ENCODE data around the gene FAM229A.

FAM229A gene

DNA sequence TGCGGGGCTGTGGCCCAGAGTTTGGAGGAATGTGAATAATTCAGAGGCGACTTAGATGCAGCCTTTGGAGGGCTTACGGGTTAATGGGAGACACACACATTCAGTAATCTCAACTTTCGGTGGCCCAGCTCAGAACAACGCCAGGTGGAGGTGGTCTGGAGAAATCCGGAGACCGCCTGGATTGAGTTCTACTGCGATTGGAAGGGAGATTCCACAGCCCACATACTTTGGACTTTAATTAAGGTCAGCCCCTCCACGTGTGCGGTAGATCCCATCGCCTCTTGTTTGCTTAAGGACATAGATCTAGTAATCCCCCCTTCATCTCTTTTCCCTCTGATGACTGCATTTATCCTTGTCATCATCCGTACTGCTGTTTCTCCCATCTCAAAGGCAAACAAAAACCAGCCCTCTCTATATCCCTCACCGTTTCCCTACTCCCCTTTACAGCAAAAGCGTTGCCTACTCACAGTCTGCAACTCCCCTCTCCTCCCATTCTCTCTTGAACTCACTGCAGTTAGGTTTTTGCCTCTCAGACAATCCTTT is 32.7 kb upstream of the FAM229A start:
- Histone ChIP-seq H3K4me3 (ENCODE audit: low read depth in 1 of 5, low read length in 5 of 5) (peak overlapping the region; percentile 67 to 99 (median 97)), H3K9ac (ENCODE audit: low read length in 5 of 5) (peak overlapping the region; percentile 78 to 87 (median 82)), H3K27me3 (ENCODE audit: control insufficient read depth in 5 of 5, insufficient read depth in 4 of 5, low read length in 5 of 5) (no peaks in the 10 kb centered on the region), H3K27ac (ENCODE audit: low read depth, low read length) (peak overlapping the region; percentile 96), H3K9me3 (ENCODE audit: control insufficient read depth in 5 of 5, low read length in 5 of 5) (no peaks in the 10 kb centered on the region), H3K36me3 (ENCODE audit: control insufficient read depth in 5 of 5, insufficient read depth in 5 of 5, low read length in 5 of 5) (peaks cover 13 to 23% (median 18%) of the 10 kb centered on the region in 5 donors), H3K4me1 (ENCODE audit: control insufficient read depth in 5 of 5, insufficient read depth in 5 of 5, low read length in 5 of 5) (peaks cover 13 to 34% (median 25%) of the 10 kb centered on the region in 5 donors)

DNA sequence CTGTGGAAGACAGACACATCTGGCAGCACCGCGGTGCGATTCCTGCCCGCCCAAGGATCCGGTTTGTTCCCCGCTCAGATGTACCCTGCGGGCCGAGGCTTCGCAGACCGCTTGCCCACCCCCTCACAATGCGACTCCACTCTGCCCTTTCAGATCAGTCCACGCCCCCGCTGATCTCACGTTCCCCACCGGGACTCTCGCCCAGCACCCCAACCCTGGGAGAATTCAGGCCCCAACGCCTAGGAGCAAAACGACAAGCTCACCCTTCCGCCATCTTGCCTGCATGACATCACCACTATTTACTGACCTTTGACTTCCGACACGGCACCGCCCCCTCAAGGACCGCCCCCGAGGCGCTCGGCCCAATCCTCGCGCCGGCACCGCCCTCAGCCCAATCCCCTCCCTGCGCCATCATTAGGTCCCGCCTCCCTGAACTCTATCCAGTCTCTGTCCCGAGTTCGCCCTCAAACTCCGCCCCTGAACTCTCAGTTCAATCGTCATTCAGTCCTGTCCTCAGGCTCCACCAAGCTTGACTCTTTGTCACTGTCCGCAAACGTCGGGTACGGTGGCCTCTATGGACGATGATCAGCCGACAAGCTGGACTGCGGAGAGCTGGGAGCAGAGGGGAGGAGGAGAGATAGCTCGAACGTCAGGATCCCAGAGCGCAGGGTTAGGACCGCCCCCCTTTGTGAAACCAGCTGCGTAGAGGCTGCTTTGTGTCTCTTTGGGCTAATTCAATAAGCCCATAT is 32.0 kb upstream of the FAM229A start, which contains the start of gene BSDC1:
Gene BSDC1, minus strand, starts transcription at position 301 of the 749 bp plus-strand sequence. Its CDS starts 27 bp downstream, at position 274.
- Histone ChIP-seq H3K4me3 (ENCODE audit: low read depth in 1 of 5, low read length in 5 of 5) (peak within 1 kb of the TSS; percentile 81 to 99 (median 97)), H3K36me3 (ENCODE audit: control insufficient read depth in 5 of 5, insufficient read depth in 5 of 5, low read length in 5 of 5) (peaks cover 13 to 29% (median 24%) of the 10 kb centered on the region in 5 donors), H3K9me3 (ENCODE audit: control insufficient read depth in 5 of 5, low read length in 5 of 5) (no peaks in the 10 kb centered on the region), H3K4me1 (ENCODE audit: control insufficient read depth in 5 of 5, insufficient read depth in 5 of 5, low read length in 5 of 5) (peaks cover 13 to 34% (median 25%) of the 10 kb centered on the region in 5 donors), H3K27ac (ENCODE audit: low read depth, low read length) (peak within 1 kb of the TSS; percentile 96), H3K9ac (ENCODE audit: low read length in 5 of 5) (peak within 1 kb of the TSS; percentile 89 to 97 (median 97)), H3K27me3 (ENCODE audit: control insufficient read depth in 5 of 5, insufficient read depth in 4 of 5, low read length in 5 of 5) (no peaks in the 10 kb centered on the region)

DNA sequence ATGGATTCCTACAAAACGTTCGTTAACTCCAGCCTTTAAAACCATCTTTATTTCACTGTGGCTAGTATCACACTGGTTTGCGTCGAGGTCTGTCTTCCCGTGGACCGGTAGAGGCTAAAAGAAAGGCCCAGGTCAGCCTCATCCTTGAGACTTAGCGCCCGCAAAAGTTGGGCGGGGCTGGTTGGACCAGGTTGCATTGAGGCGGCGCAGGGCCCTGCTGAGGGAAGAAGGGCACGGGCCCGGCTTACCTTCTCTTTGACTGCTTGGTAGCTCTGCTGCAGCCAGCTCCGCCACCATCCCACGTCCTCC is 31.5 kb upstream of the FAM229A start:
- peaks cover 13 to 34% (median 25%) of the 10 kb centered on the region in 5 donors for H3K4me1 ChIP-seq (ENCODE audit: control insufficient read depth in 5 of 5, insufficient read depth in 5 of 5, low read length in 5 of 5)
- peak overlapping the region; percentile 81 to 99 (median 97) for H3K4me3 ChIP-seq (ENCODE audit: low read depth in 1 of 5, low read length in 5 of 5)
- peaks cover 13 to 33% (median 28%) of the 10 kb centered on the region in 5 donors for H3K36me3 ChIP-seq (ENCODE audit: control insufficient read depth in 5 of 5, insufficient read depth in 5 of 5, low read length in 5 of 5)
- peak overlapping the region; percentile 96 for H3K27ac ChIP-seq (ENCODE audit: low read depth, low read length)
- peak overlapping the region; percentile 89 to 97 (median 97) for H3K9ac ChIP-seq (ENCODE audit: low read length in 5 of 5)
- no peaks in the 10 kb centered on the region for H3K9me3 ChIP-seq (ENCODE audit: control insufficient read depth in 5 of 5, low read length in 5 of 5)
- no peaks in the 10 kb centered on the region for H3K27me3 ChIP-seq (ENCODE audit: control insufficient read depth in 5 of 5, insufficient read depth in 4 of 5, low read length in 5 of 5)

DNA sequence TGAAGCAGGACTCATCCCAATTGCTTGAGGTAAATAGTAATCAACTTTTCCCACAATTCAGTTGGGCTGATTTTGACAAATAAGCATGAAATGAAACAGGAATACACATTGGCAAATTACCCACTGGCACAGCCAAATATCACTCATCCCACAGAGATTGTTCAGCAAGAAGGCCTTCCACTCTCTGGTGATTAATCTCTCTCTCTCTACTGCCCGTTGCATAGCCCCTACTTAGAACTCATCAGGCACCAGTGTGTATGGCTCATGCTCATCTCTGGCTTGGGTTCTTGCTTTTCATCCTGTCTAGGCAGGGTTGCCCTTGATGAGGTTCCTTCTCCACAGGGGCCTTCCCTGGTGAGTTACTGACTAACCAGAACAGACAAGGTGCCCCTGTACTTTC is 30.9 kb upstream of the FAM229A start:
- Histone ChIP-seq H3K27ac (ENCODE audit: low read depth, low read length) (no peak overlapping the region), H3K27me3 (ENCODE audit: control insufficient read depth in 5 of 5, insufficient read depth in 4 of 5, low read length in 5 of 5) (no peaks in the 10 kb centered on the region), H3K36me3 (ENCODE audit: control insufficient read depth in 5 of 5, insufficient read depth in 5 of 5, low read length in 5 of 5) (peaks cover 13 to 37% (median 34%) of the 10 kb centered on the region in 5 donors), H3K9ac (ENCODE audit: low read length in 5 of 5) (peak overlapping the region; percentile 0 to 97 (median 97)), H3K9me3 (ENCODE audit: control insufficient read depth in 5 of 5, low read length in 5 of 5) (no peaks in the 10 kb centered on the region), H3K4me1 (ENCODE audit: control insufficient read depth in 5 of 5, insufficient read depth in 5 of 5, low read length in 5 of 5) (peaks cover 13 to 34% (median 25%) of the 10 kb centered on the region in 5 donors), H3K4me3 (ENCODE audit: low read depth in 1 of 5, low read length in 5 of 5) (peak overlapping the region; percentile 81 to 99 (median 97))

DNA sequence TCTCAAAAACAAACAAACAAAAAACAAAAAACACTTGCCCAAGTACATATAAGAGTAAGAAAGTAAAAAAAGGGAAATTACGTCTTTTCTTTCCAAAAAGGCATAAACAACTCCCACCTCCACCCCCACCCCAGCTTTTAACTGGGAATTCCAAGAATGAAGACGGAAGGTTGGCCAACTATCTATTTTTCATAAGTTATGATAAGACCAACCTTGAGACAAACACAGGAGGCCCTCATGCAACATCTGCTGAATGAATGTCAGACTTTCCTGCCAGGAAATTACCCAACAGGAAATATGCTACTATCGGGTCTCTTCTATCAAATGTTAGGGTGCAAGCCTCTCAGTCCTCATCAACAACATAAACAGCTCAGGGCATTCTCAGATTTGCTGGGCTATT is 30.0 kb upstream of the FAM229A start:
- no peaks in the 10 kb centered on the region for H3K9me3 ChIP-seq (ENCODE audit: control insufficient read depth in 5 of 5, low read length in 5 of 5)
- peaks cover 17 to 44% (median 40%) of the 10 kb centered on the region in 5 donors for H3K36me3 ChIP-seq (ENCODE audit: control insufficient read depth in 5 of 5, insufficient read depth in 5 of 5, low read length in 5 of 5)
- H3K4me3 ChIP-seq (ENCODE audit: low read depth in 1 of 5, low read length in 5 of 5): no peak overlapping the region
- no peak overlapping the region for H3K27ac ChIP-seq (ENCODE audit: low read depth, low read length)
- peaks cover 13 to 34% (median 25%) of the 10 kb centered on the region in 5 donors for H3K4me1 ChIP-seq (ENCODE audit: control insufficient read depth in 5 of 5, insufficient read depth in 5 of 5, low read length in 5 of 5)
- no peaks in the 10 kb centered on the region for H3K27me3 ChIP-seq (ENCODE audit: control insufficient read depth in 5 of 5, insufficient read depth in 4 of 5, low read length in 5 of 5)
- no peak overlapping the region for H3K9ac ChIP-seq (ENCODE audit: low read length in 5 of 5)

DNA sequence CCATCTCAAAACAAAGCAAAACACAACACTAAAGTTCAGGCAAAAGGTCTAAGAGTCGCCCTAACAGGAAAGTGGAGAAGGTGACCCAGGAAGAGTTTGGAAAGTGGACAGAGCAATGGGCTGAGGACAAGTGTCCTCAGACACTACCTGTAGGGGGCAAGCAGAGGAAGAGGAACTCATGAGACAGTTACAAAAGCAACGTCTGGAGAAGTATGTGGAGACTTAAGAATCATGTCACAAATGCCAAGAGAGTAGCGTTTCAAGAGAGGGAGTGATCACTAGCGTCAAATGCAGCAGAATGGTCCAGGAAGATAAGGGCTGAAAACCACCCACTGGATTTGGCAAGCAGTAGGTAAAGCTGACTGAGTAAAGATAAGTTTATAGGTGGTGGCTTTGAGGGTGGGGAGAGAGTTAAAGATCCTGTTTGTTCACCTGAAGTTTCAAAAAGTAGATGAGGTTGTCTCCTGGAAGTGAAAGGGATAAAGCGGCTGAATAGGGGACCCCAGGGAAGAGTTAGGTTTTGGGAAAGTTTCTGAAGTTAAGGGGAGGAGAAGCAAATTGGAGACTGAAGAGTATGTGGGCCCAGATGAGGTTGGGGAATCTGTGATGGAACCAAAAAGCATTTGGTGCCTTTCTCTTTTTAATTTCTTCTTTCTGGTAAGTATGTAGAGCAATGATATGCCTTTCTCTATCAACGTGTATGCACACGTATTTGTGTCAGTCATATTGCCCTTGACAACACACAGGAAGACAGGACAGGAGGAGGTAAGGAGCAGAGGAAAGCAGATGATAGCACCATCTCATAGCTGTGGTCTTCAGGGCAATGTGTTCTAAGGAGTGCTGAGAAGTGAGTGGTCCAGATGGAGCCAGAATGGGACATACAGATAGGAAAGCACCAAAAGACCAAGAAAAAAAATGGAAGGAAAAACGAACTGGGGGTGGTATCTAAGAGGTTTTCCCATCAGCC is 28.9 kb upstream of the FAM229A start:
- peak overlapping the region in 1 of 5 donors; percentile 22 for H3K9ac ChIP-seq (ENCODE audit: low read length in 5 of 5)
- no peaks in the 10 kb centered on the region for H3K27me3 ChIP-seq (ENCODE audit: control insufficient read depth in 5 of 5, insufficient read depth in 4 of 5, low read length in 5 of 5)
- H3K4me1 ChIP-seq (ENCODE audit: control insufficient read depth in 5 of 5, insufficient read depth in 5 of 5, low read length in 5 of 5): peaks cover 11 to 34% (median 25%) of the 10 kb centered on the region in 5 donors
- H3K9me3 ChIP-seq (ENCODE audit: control insufficient read depth in 5 of 5, low read length in 5 of 5): no peaks in the 10 kb centered on the region
- H3K27ac ChIP-seq (ENCODE audit: low read depth, low read length): no peak overlapping the region
- H3K36me3 ChIP-seq (ENCODE audit: control insufficient read depth in 5 of 5, insufficient read depth in 5 of 5, low read length in 5 of 5): peaks cover 21 to 53% (median 49%) of the 10 kb centered on the region in 5 donors
- H3K4me3 ChIP-seq (ENCODE audit: low read depth in 1 of 5, low read length in 5 of 5): no peak overlapping the region

DNA sequence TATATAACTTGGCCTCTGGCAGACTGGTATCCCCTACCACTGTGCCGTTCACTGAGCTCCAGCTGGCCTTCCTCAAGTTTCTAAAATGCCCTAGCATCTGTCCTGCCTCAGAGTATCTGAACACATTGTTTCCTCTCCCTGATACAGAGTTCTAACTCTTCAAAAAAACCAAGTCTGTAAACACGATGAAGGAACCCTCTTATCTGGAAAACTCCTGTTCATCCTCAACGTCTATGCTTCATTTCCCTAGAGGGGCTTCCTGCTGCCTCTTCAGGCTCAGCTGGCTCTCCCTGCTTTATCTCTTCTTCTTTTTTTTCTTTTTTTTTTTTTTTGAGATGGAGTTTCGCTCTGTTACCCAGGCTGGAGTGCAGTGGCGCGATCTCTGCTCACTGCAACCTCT is 26.4 kb upstream of the FAM229A start:
- H3K27me3 ChIP-seq (ENCODE audit: control insufficient read depth in 5 of 5, insufficient read depth in 4 of 5, low read length in 5 of 5): no peaks in the 10 kb centered on the region
- peaks cover 7 to 23% (median 17%) of the 10 kb centered on the region in 5 donors for H3K4me1 ChIP-seq (ENCODE audit: control insufficient read depth in 5 of 5, insufficient read depth in 5 of 5, low read length in 5 of 5)
- H3K9me3 ChIP-seq (ENCODE audit: control insufficient read depth in 5 of 5, low read length in 5 of 5): no peaks in the 10 kb centered on the region
- H3K4me3 ChIP-seq (ENCODE audit: low read depth in 1 of 5, low read length in 5 of 5): no peak overlapping the region
- no peak overlapping the region for H3K27ac ChIP-seq (ENCODE audit: low read depth, low read length)
- H3K36me3 ChIP-seq (ENCODE audit: control insufficient read depth in 5 of 5, insufficient read depth in 5 of 5, low read length in 5 of 5): peaks cover 33 to 78% (median 69%) of the 10 kb centered on the region in 5 donors
- H3K9ac ChIP-seq (ENCODE audit: low read length in 5 of 5): no peak overlapping the region

DNA sequence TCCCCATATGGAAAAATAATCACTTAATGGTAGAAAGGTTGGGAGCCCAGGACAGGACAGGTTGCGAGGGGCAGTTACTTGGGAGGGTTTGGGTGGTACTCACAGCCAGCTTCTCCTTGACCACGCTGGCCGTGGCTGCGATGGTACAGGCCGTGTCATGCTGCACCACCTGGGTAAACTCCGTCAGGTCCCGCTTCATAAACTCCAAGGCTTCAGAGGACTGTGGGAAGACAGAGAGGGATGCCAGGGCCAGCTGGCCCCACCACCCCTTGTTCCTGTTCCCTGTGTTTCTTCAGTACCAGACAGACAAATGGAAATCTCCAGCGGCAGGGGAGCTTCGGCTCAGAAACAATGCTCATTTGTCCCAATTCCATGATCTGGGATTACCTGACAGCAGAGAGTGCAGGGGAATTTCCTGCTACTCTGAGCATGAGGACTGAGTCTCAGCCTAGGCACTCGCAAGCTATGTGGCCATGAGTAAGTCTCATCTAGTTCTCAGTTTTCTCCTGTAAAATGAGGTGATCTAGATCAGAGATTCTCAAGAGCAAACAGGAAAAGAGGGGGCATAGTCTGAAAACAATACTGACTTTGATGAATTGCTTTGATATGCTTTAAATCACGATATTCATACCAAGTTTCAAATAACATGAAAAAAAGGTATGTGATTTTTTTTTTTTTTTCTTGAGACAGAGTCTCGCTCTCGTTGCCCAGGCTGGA is 24.5 kb upstream of the FAM229A start:
- Histone ChIP-seq H3K4me3 (ENCODE audit: low read depth in 1 of 5, low read length in 5 of 5) (no peak overlapping the region), H3K9me3 (ENCODE audit: control insufficient read depth in 5 of 5, low read length in 5 of 5) (no peaks in the 10 kb centered on the region), H3K4me1 (ENCODE audit: control insufficient read depth in 5 of 5, insufficient read depth in 5 of 5, low read length in 5 of 5) (peaks cover 0 to 6% (median 0%) of the 10 kb centered on the region in 5 donors), H3K9ac (ENCODE audit: low read length in 5 of 5) (no peak overlapping the region), H3K27ac (ENCODE audit: low read depth, low read length) (no peak overlapping the region), H3K27me3 (ENCODE audit: control insufficient read depth in 5 of 5, insufficient read depth in 4 of 5, low read length in 5 of 5) (no peaks in the 10 kb centered on the region), H3K36me3 (ENCODE audit: control insufficient read depth in 5 of 5, insufficient read depth in 5 of 5, low read length in 5 of 5) (peaks cover 33 to 92% (median 83%) of the 10 kb centered on the region in 5 donors)

DNA sequence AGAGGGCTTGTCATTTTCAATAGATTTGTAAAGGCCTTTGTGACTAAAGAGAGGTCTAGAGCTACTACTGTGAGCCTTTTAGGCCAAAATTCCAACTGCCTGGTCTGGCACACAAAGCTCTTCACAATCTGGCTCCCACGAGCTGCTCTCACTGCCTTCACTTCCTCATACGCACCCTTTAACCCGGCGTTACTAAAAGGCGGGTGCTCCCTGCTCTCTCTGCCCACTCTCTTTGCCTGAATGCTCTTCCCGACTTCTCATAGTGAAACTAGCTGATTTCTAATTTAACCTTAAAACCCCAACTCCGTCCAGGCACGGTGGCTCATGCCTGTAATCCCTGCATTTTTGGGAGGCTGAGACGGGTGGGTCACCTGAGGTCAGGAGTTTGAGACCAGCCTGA is 17.8 kb upstream of the FAM229A start:
- no peaks in the 10 kb centered on the region for H3K27me3 ChIP-seq (ENCODE audit: control insufficient read depth in 5 of 5, insufficient read depth in 4 of 5, low read length in 5 of 5)
- H3K36me3 ChIP-seq (ENCODE audit: control insufficient read depth in 5 of 5, insufficient read depth in 5 of 5, low read length in 5 of 5): peaks cover 26 to 100% (median 97%) of the 10 kb centered on the region in 5 donors
- H3K27ac ChIP-seq (ENCODE audit: low read depth, low read length): no peak overlapping the region
- H3K9me3 ChIP-seq (ENCODE audit: control insufficient read depth in 5 of 5, low read length in 5 of 5): no peaks in the 10 kb centered on the region
- no peaks in the 10 kb centered on the region for H3K4me1 ChIP-seq (ENCODE audit: control insufficient read depth in 5 of 5, insufficient read depth in 5 of 5, low read length in 5 of 5)
- H3K4me3 ChIP-seq (ENCODE audit: low read depth in 1 of 5, low read length in 5 of 5): no peak overlapping the region
- no peak overlapping the region for H3K9ac ChIP-seq (ENCODE audit: low read length in 5 of 5)

All from subcutaneous abdominal adipose tissue (tissue), 5 donors.